GM04504 (cell line): Measurements from ENCODE around the gene ACADVL.
"Not testable (repeated sequence)": the region's sequence is repeated elsewhere in the genome, so short reads cannot be mapped to it uniquely, and the experiment has no call there.

ENCODE experiments used
- DNase-seq: peaks from one replicate; pipeline ENCODE4 v3.0.0-alpha.2; 2012; ENCODE audit warnings: low read depth

The ACADVL gene

DNA sequence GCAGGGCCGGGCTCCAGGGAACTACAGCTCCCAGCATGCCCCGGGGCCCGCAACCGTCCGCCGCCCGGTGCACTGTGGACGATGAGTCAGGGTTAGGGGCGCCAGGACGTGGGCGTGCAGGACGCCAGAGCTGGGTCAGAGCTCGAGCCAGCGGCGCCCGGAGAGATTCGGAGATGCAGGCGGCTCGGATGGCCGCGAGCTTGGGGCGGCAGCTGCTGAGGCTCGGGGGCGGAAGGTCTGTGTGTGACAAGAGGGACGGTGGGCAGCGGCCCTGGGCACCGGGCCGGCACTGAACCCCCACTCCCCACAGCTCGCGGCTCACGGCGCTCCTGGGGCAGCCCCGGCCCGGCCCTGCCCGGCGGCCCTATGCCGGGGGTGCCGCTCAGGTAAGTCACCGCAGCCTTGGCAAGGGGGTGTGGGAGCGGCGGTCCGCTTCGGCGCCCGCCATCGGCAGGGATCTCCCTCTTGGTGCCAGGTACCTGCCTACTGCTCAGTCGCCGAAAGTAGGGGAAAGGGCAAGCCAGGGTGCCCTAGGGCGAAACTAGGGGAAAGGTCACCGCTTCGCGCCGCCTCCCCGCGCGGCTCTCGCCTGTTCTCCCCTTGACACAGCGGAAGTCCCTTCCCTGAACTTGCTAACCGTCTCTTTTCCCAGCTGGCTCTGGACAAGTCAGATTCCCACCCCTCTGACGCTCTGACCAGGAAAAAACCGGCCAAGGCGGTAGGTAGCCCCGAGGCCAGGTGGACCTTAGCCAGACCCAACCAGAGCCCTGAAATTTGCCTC, at the start of gene ACADVL, which contains the start of gene DLG4:
TSS of gene ACADVL (plus strand) at position 127 of the 781 bp plus-strand sequence. CDS start at position 174, 47 bp downstream.
TSS of gene DLG4 (minus strand) at position 25 of the 781 bp plus-strand sequence.
- DNase-seq = peak; percentile 71

DNA sequence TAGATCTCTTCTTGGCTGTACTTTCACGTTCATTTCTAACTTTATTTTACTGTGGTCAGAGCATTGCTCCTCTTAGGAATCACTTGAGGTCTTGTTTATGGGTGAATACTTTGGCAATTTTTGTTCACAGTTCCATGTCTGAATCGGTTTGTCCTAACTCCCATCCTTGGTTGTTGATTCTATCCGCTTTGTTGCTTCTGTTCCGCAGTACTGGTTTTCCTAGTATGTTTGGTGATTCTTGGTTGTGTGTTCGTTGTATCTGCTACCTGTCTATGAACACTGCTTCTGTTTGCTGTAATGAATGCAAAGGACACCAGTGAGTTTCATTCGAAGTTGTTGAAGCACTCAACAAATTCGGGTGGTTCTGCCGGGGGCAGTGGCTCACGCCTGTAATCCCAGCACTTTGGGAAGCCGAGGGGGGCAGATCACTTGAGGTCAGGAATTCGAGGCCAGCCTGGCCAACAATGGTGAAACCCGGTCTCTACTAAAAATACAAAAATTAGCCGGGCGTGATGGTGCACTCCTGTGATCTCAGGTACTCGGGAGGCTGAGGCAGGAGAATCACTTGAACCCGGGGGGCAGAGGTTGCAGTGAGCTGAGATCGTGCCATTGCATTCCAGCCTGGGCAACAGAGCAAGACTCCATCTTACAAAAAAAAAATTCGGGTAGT, 47.1 kb upstream of the ACADVL start:
- not testable (repeated sequence) for DNase-seq

DNA sequence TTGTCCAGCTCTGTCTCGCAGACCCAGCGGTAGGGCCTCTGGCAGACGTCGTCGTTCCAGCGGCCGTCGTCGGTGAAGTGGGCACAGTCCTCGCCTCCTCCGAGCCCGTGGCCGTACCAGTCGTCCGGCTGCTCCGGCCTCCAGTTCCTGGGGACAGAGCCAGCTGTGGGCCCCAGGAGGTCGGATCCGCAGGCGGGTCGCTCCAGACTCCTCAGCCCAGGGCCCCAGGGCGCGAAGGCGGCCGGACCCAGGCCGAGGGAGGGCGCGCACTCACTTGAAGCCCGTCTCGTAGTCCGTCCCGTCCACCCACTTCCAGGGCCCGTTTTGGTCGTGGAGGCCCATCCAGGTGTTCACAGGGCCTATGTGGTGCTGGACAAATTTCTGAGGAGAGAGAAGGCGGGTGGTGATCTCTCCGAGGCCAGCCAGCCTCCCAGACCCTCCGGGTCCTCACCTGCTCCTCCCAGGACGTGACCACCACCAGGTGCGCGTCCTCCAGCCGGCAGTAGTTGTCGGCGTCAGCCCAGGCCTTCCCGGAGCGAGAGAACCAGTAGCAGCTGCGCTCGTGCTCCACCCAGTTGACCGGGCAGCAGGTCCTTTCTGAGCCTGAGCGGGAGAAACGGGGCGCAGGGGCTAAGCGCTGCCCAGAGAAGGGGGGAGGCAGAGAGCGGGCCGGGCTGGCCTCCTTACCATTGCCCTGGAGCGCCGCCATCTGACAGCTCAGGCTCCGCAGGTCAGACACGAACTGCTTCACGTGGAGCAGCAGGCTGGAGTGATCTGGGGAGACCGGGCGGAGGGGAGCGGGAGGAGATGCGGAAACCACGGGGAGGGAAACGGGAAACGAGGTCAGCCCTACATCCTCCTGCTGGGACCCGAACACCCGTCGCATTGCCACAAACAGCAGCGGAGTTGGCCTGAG, 45.8 kb upstream of the ACADVL start:
- DNase-seq = no peak

GRCh38 chr17:7174603-7175326, 45.0 kb upstream of the ACADVL start:
- DNase-seq = no peak

GRCh38 chr17:7175330-7175733, 44.4 kb upstream of the ACADVL start:
- DNase-seq = no peak

DNA sequence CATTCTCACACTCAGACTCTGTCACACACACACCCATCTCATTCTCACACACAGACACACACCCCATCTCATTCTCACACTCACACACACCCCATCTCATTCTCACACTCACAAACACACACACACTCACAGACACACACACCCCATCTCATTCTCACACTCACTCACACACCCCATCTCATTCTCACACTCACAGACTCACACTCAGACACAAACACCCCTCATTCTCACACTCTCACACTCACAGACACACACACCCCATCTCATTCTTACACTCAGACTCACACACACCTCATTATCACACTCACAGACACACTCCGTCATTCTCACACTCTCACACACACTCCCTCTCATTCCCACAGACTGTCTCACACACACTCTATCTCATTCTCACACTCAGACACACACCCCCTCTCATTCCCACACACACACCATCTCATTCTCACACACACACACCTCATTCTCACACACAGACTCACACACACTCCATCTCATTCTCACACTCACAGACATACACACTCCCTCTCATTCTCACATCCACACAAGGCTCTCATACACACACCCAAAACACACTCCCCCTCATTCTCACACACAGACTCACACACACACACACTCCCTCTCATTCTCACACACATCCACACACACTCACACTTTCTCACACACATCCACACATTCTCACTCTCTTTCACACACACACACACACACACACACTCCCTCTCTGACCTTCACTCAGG, 43.5 kb upstream of the ACADVL start:
- no peak for DNase-seq

DNA sequence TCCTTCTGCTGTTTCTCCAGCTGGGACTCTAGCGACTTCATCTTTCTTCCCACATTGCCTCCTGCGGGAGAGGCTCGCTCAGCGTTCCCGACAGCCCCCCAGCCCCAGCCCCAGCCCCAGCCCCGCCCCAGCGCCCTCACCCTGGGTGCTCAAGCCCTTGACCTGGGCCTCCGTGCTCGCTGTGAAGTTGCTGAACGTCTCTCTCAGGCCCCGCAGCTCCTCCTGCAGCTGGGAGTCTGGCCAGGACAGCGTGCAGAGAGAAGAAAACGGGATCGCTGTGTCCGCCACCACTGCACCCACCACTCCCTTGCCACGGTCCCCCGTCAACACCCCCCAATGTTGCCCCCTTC, 42.9 kb upstream of the ACADVL start:
- no peak for DNase-seq

- peak; percentile 21 for DNase-seq
Observed at GRCh38 chr17:7177191-7177953, 42.4 kb upstream of the ACADVL start.

- DNase-seq = no peak
Observed at GRCh38 chr17:7177954-7178477, 41.7 kb upstream of the ACADVL start.

- no peak for DNase-seq
Observed at GRCh38 chr17:7178973-7179316, 40.8 kb upstream of the ACADVL start.

- DNase-seq = no peak
Observed at GRCh38 chr17:7179317-7180254, 40.2 kb upstream of the ACADVL start, which contains the start of gene ASGR1. ASGR1 (minus strand) TSS chr17:7179370; CDS start chr17:7178563, 807 bp downstream.

- DNase-seq = not testable (repeated sequence)
Observed at GRCh38 chr17:7182101-7182500, 37.6 kb upstream of the ACADVL start.

DNA sequence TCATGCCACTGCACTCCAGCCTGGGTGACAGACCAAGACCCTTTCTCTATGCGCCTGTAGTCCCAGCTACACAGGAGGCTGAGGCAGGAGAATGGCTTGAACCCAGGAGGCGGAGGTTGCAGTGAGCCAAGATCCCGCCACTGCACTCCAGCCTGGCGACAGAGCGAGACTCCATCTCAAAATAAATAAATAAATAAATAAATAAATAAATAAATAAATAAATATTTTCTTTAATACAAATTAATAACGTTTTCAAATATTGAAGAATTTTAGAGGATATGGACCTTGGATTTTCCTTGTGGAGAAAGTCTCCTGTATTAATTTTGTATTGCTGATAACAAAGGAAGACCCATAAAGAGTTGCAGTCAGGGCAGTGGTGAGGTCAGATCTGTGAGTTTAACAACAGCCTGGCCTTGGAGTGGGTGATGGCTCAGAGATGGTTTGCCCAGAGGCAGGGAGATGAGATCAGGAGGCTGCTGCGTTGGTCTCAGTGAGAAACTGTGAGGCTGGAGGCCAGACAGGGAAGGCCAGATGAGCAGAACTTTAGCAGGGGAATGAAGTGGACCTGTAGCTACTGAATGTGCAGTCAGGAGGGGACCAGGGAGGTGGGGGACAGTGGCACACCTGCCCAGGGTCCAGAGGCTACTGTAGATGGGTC, 36.2 kb upstream of the ACADVL start:
- DNase-seq = no peak

DNA sequence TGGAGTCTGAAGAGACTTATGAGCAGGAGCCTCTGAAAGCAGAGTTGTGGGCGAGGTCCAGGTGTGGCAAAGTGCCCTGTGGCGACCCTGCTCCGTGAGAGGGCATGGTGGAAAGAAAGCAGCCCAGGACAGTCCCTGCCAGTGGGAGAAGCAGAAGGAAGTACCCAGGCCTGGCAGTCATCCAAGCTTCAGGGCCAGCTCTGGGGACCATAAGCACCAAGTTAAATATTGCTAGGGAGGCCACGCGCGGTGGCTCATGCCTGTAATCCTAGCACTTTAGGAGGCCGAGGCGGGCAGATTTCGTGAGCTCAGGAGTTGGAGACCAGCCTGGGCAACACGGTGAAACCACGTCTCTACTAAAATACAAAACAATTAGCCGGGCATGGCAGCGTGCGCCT, 35.6 kb upstream of the ACADVL start:
- no peak for DNase-seq

DNA sequence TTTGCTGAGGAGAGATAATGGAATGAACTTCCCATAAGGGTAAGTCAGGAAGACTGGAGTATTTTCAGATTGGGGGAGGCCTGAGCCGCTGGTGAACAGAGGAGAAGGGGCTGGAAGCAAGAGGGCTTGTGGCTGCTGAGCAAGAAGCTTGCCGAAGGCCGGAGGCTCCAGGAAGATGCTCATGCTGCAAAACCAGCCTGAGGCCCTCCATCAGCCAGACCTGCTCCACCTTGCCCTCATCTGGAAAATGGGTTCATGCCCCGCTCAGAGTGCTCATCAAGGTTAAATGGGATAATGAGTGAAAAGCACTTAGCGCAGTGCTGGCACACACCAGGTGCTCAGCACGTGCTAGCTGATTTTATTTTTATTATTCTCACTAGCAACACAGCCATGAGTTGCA, 35.1 kb upstream of the ACADVL start:
- DNase-seq = no peak

- no peak for DNase-seq
Observed at GRCh38 chr17:7186241-7186640, 33.5 kb upstream of the ACADVL start.

GRCh38 chr17:7190276-7190917, 29.3 kb upstream of the ACADVL start:
- DNase-seq = no peak

DNA sequence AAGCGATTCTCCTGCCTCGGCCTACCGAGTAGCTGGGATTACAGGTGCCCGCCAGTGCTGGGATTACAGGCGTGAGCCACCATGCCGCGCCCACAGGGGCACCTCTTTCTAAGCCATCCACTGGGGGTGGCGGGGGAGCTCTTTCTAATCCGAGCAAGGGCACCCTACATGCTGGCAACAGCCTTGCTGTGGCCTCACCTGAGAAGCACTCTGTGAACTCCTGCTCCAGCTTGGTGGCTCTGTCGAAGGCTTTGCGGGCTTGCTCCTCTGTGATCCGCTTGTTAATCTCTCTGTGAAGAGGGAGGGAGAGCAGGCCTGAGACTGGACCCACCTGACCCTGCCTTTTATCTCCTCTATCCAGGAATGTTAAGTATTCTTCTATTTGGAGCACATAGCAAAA, 28.7 kb upstream of the ACADVL start:
- DNase-seq = no peak
